GM10847 (cell line): Measurements from ENCODE around the gene FBXO38.

Source experiments
- POLR2A ChIP-seq: IDR thresholded peaks from 2 replicates; pipeline ENCODE4 v1.6.1; 2011; ENCODE audit not compliant: insufficient read length; ENCODE audit errors: extremely low read depth

FBXO38 gene

DNA sequence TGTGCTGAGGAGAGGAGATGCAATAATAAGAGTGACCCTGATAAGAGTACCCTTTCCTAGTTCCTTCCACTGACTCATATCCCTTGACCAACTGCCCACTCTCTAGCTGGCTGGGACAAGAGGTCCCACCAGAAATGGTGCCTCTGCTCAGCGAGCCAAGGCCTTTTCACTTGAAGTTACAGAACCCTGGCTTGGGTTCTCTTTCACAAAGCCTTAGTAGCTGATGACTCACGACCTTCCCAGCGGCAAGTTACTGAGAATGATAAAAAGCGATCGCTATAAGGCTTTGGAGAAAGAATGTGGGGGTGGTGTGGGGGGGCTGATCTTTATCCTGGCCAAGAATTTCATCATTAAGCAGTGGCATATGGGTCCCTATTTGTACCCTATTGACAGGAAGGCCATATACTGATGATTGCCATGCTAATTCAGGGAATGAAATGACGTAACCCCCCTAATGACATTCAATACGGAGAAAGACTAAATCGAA, 90.3 kb downstream of the FBXO38 start:
- TF ChIP-seq POLR2A, result no peak

DNA sequence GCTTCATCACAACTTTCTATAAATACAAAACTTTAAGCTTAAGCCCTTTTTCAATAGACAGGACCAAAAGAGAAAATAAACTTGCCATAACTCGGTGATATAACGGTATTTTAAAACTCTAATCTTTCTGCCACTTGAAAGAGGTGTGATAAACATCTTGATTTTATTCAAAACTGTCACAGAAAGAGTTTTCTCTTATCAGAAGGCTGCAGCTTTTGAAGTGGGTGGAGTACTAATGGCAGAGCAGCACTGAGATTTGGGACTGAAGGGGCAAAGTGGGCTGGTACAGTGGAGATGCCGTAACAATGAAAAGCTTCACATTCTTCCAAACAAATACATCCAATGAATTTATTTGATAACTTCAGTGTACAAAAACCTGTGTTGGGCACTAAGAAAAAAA, 92.5 kb downstream of the FBXO38 start:
- no peak for TF ChIP-seq POLR2A

DNA sequence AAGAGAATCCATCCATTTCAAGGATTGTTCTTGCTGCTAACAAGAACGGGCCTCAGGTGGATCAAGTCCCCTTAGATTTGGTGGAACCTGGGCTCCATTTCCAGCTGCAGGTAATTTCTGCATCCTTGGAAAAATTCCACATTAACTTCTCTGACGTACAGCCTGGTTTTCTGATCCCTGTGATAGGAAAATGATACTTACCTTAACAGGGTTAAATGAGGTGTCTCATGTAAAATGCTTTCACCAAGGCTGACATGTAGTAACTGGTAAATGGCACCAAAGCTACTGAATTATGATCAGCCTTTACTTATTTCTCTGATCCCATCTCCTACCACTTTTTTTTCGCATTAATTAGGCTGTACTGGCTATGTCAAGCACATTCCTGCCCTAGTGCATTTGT, 93.7 kb downstream of the FBXO38 start:
- TF ChIP-seq POLR2A, result no peak

DNA sequence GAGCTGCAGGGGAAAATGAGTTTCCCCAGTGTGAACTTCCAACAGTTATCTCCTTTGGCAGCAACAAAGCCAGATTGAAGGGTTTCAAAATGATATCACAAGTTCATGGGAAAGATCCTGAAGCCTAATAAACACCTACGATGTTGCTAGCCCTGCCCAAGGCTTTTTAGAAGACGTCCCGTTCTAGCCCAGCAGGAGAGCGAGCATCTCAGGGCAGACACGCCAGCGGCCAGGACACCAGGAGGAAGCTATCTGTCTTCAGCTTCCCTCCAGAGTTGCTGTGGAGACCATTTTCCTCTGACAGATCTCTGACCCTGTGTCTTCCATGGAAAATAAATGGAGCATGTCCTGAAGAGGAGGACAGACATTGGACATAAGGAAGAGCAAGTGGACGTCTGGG, 98.4 kb downstream of the FBXO38 start:
- TF ChIP-seq POLR2A, result no peak

DNA sequence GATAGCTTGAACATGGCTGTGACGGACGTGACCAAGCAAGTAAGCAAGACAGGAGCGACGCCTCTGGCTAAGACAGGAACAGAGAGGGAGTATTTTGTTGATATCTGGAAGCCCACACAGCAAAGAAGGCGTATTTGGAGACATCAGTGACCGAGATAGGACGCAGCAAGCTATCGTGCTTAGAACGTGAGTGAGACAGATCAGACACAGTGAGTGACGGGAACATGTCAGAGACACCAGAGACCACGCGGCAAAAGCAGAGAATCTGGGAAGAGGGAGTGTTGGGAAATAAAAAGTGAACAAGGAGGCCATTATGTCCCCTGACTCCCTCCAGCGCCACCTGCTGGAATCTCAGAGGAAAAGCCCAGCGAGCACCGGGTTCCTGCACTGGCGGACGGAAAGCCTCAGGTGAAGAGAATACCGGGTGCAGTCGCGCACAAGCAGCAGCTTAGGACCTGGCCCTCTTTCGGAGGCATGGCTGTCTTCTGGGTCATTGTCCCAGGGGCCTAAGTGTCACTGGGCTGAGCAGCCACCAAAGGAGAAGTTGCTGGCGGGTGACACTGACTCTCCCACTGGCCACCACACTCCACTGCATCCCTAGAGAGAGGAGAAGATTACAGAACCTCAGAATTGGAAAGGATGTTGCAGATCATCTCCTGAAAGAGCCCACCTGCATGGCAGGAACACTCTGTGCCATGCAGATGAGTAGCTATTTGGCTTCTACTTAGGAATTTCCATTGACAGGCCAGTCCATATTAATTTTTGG, 99.1 kb downstream of the FBXO38 start:
- no peak for TF ChIP-seq POLR2A

DNA sequence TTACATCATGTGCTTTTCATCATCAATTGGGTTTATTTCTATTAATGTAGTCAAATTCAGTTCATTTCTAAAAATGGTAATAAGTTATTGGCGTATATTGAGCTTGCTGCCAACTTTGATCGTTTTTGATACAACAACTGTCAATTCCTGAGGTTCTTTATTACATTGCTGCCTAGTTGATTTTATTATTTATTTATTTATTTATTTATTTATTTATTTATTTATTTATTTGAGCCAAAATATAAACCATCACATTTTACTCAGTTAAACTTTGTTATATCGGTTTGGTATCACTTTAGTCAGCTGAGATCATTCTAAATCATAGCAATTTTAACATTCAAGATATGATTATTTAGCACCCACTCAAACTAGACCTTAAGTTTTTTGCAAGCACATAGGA, 100.0 kb downstream of the FBXO38 start:
- no peak for TF ChIP-seq POLR2A

DNA sequence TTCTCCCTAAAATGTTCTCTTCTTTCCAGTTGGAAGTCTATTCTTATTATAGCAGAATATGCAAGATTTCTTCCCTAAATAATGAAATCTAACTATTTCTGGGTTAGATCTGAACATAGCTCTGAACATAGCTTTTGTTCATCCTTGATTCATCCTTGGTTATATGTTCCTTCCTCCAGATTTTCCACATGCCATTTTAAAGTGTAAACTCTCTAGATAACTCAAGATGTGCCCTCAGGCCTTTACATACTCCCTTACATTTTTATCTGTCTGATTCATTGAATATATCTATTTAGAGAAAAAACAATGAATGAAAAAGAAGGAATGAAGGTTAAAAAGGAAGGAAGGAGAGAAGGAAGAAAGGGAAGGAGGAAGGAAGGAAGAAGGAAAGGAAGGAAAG, 100.9 kb downstream of the FBXO38 start:
- TF ChIP-seq POLR2A, result no peak

DNA sequence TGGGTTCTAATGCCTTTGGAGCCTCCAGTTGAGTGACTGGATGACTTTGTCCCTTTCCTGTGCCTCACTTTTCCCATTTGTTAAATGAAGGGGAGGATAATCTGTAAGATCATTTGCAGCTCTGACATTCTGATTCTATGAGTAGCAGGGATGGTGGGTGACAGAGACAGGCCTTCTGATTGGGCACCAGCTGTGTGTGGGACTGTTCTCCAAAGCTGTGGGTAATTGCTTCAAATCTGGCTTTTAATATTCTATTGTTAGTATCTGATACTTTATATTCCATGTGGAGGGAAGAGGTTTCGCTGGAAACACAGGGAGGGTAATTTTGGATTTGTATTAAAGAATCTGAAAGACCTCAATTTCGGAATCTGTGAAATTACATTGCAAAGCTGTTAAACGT, 102.7 kb downstream of the FBXO38 start:
- TF ChIP-seq POLR2A, result no peak

DNA sequence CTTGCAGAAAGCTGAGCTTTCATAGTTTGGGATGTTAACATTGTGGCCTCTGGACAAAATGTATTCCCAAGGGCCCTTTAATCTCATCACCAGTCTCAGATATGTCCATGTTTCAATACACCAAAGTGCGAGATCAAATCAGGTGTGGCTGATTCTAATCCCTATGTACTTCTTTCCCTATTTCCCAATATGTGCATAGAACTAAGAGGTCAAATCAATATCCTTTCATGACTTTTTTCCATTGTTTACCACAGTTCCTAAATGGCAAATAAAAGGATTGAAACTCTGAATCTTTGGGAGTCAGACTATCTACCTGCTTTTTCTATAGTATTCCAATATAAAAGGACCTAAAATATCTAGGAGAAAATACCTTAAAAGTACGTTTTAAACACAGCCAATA, 105.0 kb downstream of the FBXO38 start:
- no peak for TF ChIP-seq POLR2A

DNA sequence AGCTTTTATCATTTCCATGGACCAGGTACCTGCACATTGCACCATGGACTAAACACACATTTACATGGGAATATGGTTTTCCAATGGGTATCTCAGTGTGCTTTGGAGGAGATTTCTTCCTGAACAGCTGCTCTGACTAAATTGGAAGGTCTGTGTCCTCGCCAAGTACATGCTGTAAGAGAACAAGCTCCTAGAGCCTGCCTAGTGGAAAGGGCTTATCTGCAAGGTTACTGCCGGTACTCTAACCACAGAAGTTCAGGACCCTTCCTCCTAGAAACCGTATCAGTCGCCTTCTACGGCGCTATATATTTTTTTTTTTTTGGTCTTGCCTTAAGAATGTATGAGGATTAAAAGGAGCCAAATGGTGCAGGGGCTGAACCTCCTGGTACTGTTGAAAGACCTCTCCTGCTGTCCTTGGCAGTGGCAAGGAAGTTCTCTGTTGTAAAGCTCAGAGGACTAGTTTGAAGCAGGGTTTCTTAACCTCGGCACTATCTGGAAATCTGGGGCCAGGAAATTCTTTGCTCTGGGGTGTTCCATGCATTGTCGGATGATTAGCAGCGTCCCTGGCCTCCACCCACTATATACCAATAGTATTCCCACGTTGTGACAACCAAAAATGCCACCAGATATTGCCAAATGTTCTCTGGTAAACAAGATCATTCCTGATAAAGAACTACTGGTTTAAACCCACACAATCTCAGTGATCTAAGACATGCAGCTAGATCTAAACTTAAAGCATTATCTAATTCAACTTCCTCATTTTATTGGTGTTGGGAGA, 107.4 kb downstream of the FBXO38 start:
- TF ChIP-seq POLR2A, result no peak

DNA sequence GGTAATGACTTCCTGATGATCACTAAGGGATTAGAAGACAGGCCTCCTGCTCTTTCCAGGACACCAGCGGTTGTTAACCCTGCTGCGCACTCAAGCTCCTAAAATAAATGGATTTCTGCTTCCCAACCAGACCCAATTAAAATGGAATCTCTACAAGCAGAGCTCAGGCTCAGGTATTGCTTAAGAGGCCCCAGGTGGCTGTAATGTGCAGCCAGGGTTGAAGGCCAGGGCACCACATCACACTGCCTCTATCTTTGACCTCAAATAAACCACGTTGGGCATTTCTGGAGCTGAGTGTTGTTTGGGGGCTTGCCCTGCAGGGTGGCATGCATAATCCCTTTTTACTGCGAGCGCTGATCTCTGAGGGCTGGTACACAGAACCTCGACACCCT, 108.0 kb downstream of the FBXO38 start:
- no peak for TF ChIP-seq POLR2A

DNA sequence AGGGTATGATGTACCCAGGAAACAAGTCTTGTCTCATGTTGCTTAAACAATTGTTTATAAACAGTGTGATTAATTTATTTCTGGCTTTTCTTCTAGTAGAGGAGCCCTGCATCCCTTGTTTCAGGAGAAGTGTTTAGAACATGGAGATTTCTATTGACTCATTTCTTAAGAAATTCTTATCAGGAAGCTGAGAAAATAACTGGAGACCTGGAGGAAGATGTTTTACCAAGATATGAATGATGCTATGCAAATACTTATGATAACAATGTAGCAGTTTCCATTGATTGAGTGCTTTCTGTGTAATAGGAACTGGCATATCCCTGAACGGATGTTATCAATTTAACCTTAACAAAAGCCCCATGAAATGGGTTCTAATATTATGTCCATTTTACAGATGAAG, 108.6 kb downstream of the FBXO38 start:
- TF ChIP-seq POLR2A, result no peak
